ENCODE measurements around the gene MAEA.
"Not testable (repeated sequence)": the region's sequence is repeated elsewhere in the genome, so short reads cannot be mapped to it uniquely, and the experiment has no call there.

The MAEA gene

GRCh38 chr4:1364217-1364616 is 74.5 kb downstream of the MAEA start:
- DNase-seq, result no peak

- DNase-seq, result no peak
Measured at GRCh38 chr4:1364748-1365147, 75.1 kb downstream of the MAEA start.

DNA sequence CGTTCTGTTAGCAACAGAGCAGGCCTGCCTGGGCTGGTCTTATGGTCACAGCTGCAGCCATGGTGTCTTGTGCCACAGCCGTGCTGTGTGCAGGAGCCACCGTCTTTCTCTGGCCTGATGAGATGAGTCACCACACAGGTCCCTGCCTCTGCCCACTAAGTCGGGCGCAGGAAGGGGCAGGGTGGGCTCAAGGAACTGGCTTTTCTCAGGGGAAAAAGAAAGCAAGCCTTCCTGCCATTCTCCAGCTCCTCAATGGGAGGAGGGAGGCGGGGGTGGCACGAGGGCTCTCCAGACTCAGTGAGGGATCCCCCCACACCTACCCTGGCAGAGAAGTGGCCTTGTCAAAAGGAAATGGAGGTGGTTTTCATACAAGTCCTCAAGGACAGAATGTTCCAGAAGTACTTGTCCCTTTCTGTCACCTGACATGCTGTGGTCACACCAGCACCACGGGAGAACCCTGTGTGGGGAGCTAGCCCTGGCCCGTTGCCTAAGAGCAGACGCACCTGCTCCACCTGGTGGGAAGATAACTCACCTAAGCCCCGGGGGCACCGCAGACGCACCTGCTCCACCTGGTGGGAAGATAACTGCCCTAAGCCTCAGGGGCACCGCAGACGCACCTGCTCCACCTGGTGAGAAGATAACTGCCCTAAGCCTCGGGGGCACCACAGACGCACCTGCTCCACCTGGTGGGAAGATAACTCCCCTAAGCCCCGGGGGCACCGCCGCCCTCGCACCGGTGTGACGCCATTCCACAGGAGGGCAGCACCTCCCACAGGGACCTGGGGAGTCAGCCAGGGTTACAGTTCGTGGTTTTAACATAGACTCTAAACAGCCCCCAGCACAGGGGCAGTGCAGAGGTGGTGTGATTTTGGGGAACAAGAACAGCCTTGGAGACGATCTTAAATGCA is 75.8 kb downstream of the MAEA start:
- DNase-seq, result no peak

GRCh38 chr4:1366371-1367229 is 76.9 kb downstream of the MAEA start:
- DNase-seq, result no peak

GRCh38 chr4:1367230-1367935 is 77.7 kb downstream of the MAEA start:
- DNase-seq, result no peak

- DNase-seq, result no peak
Measured at GRCh38 chr4:1367936-1368289, 78.2 kb downstream of the MAEA start.

DNA sequence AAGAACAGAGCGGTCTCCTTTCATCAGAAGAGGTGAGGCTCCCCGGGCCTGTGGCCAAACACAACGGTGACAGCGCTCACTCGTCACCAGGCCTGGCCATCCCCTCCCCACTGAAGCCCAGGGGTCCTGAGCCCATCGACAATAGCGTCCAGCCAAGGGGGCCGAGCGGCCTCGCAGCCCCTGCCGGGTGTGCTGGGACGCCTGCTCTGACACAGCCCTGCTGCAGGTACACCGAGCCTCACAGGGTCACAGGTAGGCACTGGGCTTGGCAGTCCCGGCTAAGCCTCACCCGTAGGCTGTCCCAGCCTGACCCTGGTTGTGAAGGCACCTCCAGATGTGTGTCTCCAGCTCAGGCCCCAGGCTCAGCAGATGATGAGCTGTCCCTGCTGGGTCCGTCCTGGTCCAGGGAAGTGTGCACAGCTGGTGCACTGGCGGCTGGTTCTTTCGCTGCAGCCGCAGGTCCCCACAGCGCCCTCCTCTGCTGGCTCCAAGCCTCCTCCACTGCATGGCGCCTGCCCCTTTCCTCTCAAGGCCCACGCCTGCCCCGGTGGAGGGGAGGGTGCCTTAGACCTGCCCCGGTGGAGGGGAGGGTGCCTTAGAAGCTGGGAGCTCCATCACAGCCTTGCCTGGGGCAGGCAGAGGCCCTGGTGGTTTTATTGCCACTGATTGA is 78.9 kb downstream of the MAEA start:
- no peak for DNase-seq

GRCh38 chr4:1369091-1369450 is 79.4 kb downstream of the MAEA start:
- no peak for DNase-seq

GRCh38 chr4:1369479-1370079 is 79.9 kb downstream of the MAEA start:
- no peak for DNase-seq

GRCh38 chr4:1370321-1371124 is 80.8 kb downstream of the MAEA start:
- no peak for DNase-seq

DNA sequence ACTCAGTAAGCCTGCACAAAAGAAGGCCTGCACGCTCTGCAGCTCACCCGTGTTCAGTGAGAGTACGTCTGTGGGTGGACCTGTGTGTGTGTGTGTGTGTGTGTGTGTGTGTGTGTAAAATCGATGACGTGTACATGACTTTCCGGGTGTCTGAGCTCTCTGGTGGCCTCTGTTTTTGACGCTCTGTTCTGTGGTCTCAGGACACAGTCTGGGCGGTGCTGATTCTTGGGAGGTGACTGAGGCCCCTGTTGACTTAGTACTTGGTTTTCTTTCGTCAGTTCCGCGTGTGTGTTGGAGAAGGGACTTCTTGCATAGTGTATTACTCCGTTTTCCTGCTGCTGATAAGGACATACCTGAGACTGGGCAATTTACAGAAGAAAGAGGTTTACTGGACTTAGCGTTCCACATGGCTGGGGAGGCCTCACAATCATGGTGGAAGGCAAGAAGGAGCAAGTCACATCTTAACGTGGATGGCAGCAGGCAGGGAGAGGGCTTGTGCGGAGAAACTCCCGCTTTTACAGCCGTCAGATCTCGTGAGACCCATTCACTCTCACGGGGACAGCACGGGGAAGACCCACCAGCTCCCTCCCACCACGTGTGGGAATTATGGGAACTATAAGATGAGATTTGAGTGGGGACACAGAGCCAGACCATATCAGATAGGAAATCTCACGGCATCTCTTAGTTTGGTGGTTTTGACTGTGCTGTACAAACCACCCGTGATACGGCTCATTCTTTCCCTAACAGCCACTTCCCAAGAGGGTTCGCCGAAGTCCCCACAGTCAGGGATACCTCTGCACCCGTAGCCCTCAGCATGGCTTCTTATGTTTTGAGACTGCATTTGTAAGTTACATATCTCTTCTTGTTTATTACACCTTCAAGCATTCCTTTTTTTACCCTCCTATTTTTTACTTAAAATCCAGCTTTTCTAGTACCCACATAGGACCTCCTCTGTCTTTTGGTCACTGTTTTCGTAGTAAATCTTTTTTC is 81.8 kb downstream of the MAEA start:
- DNase-seq, result no peak

DNA sequence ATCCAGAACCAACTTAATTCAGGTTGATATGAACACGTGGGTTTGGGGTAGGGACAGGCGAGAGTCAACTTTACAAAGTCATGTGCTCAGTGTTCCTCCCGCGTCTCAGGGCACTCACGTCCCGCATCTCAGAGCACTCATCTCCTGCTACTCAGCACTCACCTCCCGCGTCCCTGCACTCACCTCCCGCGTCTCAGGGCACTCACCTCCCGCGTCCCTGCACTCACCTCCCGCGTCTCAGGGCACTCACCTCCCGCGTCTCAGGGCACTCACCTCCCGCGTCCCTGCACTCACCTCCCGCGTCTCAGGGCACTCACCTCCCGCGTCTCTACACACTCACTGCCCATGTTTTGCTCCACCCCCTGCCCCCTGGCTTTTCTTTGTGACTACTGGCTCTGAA is 82.9 kb downstream of the MAEA start:
- not testable (repeated sequence) for DNase-seq

- DNase-seq, result no peak
Measured at GRCh38 chr4:1373892-1374705, 84.4 kb downstream of the MAEA start.

DNA sequence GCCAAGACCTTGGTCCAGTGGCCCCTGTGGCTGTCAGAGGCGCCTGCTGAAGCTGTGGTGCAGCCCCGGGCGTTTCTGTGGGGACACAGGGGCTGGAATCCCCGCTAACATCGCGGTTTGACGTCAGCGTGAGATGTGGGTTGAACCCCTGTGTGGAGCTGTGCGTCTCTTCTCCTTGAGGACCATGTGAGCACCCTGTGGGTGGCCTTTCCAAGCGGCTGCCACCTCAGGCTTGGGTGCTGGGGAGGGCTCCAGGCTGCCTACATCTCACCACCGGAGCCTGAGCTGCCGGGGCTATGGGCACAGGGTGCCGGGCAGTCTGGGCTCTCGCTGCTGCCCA is 85.0 kb downstream of the MAEA start:
- DNase-seq, result no peak

DNA sequence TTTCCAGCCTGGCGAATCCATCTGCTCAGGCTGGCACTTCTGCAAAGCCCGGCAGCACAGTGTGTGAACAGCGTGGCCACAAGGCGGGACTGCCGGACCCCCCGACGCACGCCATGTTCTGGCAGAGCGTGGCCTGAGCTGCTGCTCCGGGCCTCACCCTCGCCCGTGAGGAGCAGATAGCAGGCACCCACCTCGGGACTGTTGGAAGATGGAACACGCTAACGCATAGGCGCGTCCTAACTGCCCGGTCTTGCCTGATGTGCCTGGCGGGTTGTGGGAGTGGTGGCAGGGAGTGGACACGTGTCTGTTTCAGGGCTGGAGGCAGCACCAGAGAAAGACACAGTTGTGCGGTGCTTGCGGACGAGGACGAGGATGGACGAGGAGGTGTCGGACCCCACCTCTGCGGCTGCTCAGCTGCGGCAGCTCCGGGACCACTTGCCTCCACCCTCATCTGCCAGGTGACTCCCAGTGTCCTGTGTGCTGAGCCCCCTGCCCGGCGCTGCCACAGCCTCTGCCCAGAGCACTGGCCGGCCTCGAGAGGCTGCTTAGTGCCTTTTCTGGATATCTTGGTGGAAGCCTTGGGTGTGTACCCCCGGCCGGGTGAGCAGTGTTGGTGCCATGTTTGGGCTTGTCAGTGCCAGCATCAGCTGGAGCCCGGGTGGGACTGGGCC is 85.5 kb downstream of the MAEA start:
- DNase-seq, result no peak

GRCh38 chr4:1375761-1376322 is 86.2 kb downstream of the MAEA start:
- no peak for DNase-seq

- DNase-seq, result no peak
Measured at GRCh38 chr4:1376391-1376840, 86.7 kb downstream of the MAEA start.

Data from anterior cingulate cortex (tissue), 58 donors.